A673 (cell line): ENCODE data around the gene SMG7. TPM values are rescaled to one million over a fixed set of nuclear protein-coding genes. Genes with fewer than 3 reads are reported as not detected.

ENCODE experiments used
- BruUV-seq: library from RNA; stranded (reverse); fragments of 400-500 nt; replicated peaks from 2 replicates; lab custom pipeline; 2021; lab: Mats Ljungman, UMichigan
- CTCF ChIA-PET: fragments of 300-600 bp; sonication (Branson Sonifier 250); formaldehyde crosslinking; loops from one replicate; lab custom pipeline; 2022; ENCODE audit warnings: antibody characterized with exemption; lab: Charles Lee
- POLR2A ChIA-PET: fragments of 300-600 bp; sonication (Branson Sonifier 250); formaldehyde crosslinking; loops from one replicate; lab custom pipeline; 2022; ENCODE audit warnings: antibody characterized with exemption; ENCODE audit not compliant: low non-redundant PET; lab: Charles Lee
- DNase-seq: peaks from one replicate; pipeline ENCODE4 v3.0.0-alpha.2; 2015; ENCODE audit warnings: low spot score
- H3K27ac ChIP-seq: fragments of 200-600 bp; sonication (generic); 2 replicates; pipeline ENCODE4 v1.5.1; 2016; ENCODE audit warnings: mixed run types, low read depth, mild to moderate bottlenecking, mixed read lengths, antibody characterized with exemption, low read length; ENCODE audit not compliant: poor library complexity, severe bottlenecking
- H3K27me3 ChIP-seq: fragments of 200-600 bp; sonication (generic); replicated peaks from 2 replicates; pipeline ENCODE4 v1.6.1; 2017; ENCODE audit warnings: mixed run types, low read depth, mild to moderate bottlenecking, mixed read lengths, antibody characterized with exemption, low read length; ENCODE audit not compliant: insufficient read depth, poor library complexity
- H3K36me3 ChIP-seq: fragments of 200-600 bp; sonication (generic); 2 replicates; pipeline ENCODE4 v1.6.1; 2016; ENCODE audit warnings: mixed run types, mild to moderate bottlenecking, mixed read lengths, antibody characterized with exemption, low read length; ENCODE audit not compliant: insufficient read depth, poor library complexity, severe bottlenecking
- H3K4me1 ChIP-seq: fragments of 200-600 bp; sonication (generic); 2 replicates; pipeline ENCODE4 v1.6.1; 2017; ENCODE audit warnings: mixed run types, mild to moderate bottlenecking, mixed read lengths, antibody characterized with exemption, low read length; ENCODE audit not compliant: insufficient read depth, poor library complexity, severe bottlenecking
- H3K4me3 ChIP-seq: fragments of 200-600 bp; sonication (generic); 2 replicates; pipeline ENCODE4 v1.5.1; 2016; ENCODE audit warnings: low read depth, mixed run types, mild to moderate bottlenecking, mixed read lengths, low read length; ENCODE audit not compliant: poor library complexity, severe bottlenecking
- H3K9me3 ChIP-seq: fragments of 200-600 bp; sonication (generic); 2 replicates; pipeline ENCODE4 v1.6.1; 2016; ENCODE audit warnings: mixed run types, low read depth, mild to moderate bottlenecking, mixed read lengths, antibody characterized with exemption, low read length; ENCODE audit not compliant: poor library complexity, severe bottlenecking
- CTCF ChIP-seq: fragments of 300-800, 200-600 bp; sonication (generic); conservative IDR thresholded peaks from 2 replicates; pipeline ENCODE4 v1.5.1; 2017; ENCODE audit warnings: low read depth, mild to moderate bottlenecking, antibody characterized with exemption, low read length, moderate library complexity, mixed read lengths
- EZH2 ChIP-seq: fragments of 200-600 bp; sonication (generic); IDR thresholded peaks from 2 replicates; pipeline ENCODE4 v1.6.1; 2017; ENCODE audit warnings: borderline replicate concordance, low read depth, mild to moderate bottlenecking, mixed read lengths, antibody characterized with exemption, low read length; ENCODE audit not compliant: poor library complexity, severe bottlenecking
- intact Hi-C: fragments of 100-400 bp; cut with micrococcal nuclease; formaldehyde crosslinking; loops from one replicate; pipeline ENCODE4 v1.10.0; 2022; ENCODE audit not compliant: unreplicated experiment
- total RNA-seq: library from RNA; stranded (reverse); gene quantifications from 2 replicates; pipeline ENCODE4 v1.2.3, GENCODE V29; 2021

SMG7 gene
- total RNA-seq, 1 experiment from 2014 or later: 90.7 TPM

- no peak overlapping the region for H3K4me3 ChIP-seq
- ChIA-PET POLR2A (interaction anchor here (0.7 kb wide), 1 partner anchor 371 kb away, joined by 3 read pairs; no protein-coding TSS in a partner anchor), CTCF (no interaction called here)
- no peaks in the 10 kb centered on the region for H3K36me3 ChIP-seq
- no peak overlapping the region for H3K27ac ChIP-seq
- no peaks in the 10 kb centered on the region for H3K9me3 ChIP-seq
- TF ChIP-seq CTCF (no peak), EZH2 (no peak)
- H3K4me1 ChIP-seq: no peaks in the 10 kb centered on the region
- no peak for DNase-seq
- BruUV-seq: no TSS peak
- H3K27me3 ChIP-seq: no peaks in the 10 kb centered on the region
- intact Hi-C loops: no loop called here
These were observed 96.8 kb downstream of the SMG7 start for GRCh38 chr1:183569141-183569540.

- TF ChIP-seq EZH2 (no peak), CTCF (no peak)
- no peak for DNase-seq
- H3K4me3 ChIP-seq: no peak overlapping the region
- ChIA-PET POLR2A (no interaction called here), CTCF (no interaction called here)
- H3K9me3 ChIP-seq: no peaks in the 10 kb centered on the region
- H3K4me1 ChIP-seq: no peaks in the 10 kb centered on the region
- no peaks in the 10 kb centered on the region for H3K27me3 ChIP-seq
- intact Hi-C loops: no loop called here
- no TSS peak for BruUV-seq
- no peak overlapping the region for H3K27ac ChIP-seq
- H3K36me3 ChIP-seq: no peaks in the 10 kb centered on the region
These were observed 97.5 kb downstream of the SMG7 start for GRCh38 chr1:183569801-183570200.

- Histone ChIP-seq H3K36me3 (no peaks in the 10 kb centered on the region), H3K27me3 (no peaks in the 10 kb centered on the region), H3K4me1 (no peaks in the 10 kb centered on the region), H3K4me3 (no peak overlapping the region), H3K9me3 (no peaks in the 10 kb centered on the region), H3K27ac (no peak overlapping the region)
- ChIA-PET CTCF (no interaction called here), POLR2A (no interaction called here)
- no peak for DNase-seq
- intact Hi-C loops: no loop called here
- TF ChIP-seq EZH2: no peak
- no peak for TF ChIP-seq CTCF
- no TSS peak for BruUV-seq
These were observed 98.2 kb downstream of the SMG7 start for GRCh38 chr1:183570451-183570850.
